GM12878 (cell line): ENCODE results near the gene TFCP2. TPM values are rescaled to one million over a fixed set of nuclear protein-coding genes. Genes with fewer than 3 reads are reported as not detected.

Experiments
- ATAC-seq: fragments of 200-7000 bp; cut with Tn5 transposase; 3 replicates; pipeline ENCODE4 v1.9.1; 2020; ENCODE audit warnings: mild to moderate bottlenecking, moderate library complexity
- BruUV-seq: library from RNA; stranded (reverse); fragments of 400-500 nt; replicated peaks from 2 replicates; lab custom pipeline; 2021; lab: Mats Ljungman, UMichigan
- CTCF ChIA-PET: fragments of 300-600 bp; sonication (Branson Sonifier 250); formaldehyde crosslinking; extraction: SDS; loops from one replicate; lab custom pipeline; 2021; ENCODE audit warnings: inconsistent platforms; lab: Yijun Ruan, JAX
- POLR2A ChIA-PET: fragments of 350-600 bp; formaldehyde crosslinking; extraction: SDS; loops from one replicate; lab custom pipeline; 2021; ENCODE audit warnings: inconsistent platforms; lab: Charles Lee
- RAD21 ChIA-PET: fragments of 300-600 bp; sonication (Branson Sonifier 250); formaldehyde crosslinking; loops from one replicate; lab custom pipeline; 2023; ENCODE audit warnings: antibody characterized with exemption; ENCODE audit not compliant: unreplicated experiment; lab: Charles Lee
- SMC1A ChIA-PET: fragments of 300-600 bp; sonication (Branson Sonifier 250); formaldehyde crosslinking; loops from one replicate; lab custom pipeline; 2023; ENCODE audit not compliant: unreplicated experiment, uncharacterized antibody; lab: Charles Lee
- DNase-seq: peaks from one replicate; pipeline ENCODE4 v3.0.0-alpha.2; 2011; ENCODE audit warnings: low read depth, low spot score
- FAIRE-seq: peaks from 3 replicates; lab custom pipeline; 2011; peaks lifted over from hg19 to GRCh38; lab: Jason Lieb, UNC
- H2AFZ ChIP-seq: 2 replicates; pipeline ENCODE4 v1.6.0; 2011; ENCODE audit warnings: low read depth, low read length, control low read depth; ENCODE audit not compliant: control insufficient read depth
- H3K27ac ChIP-seq: 2 replicates; pipeline ENCODE4 v1.5.1; 2011; ENCODE audit warnings: control low read depth; ENCODE audit not compliant: control insufficient read depth, insufficient read depth
- H3K27me3 ChIP-seq, 2 experiments: replicated peaks in 1 of 2; 2 replicates each; pipeline versions ENCODE4 v1.6.0 to v1.6.1; 2011; ENCODE audit warnings: low read length in 1 of 2; ENCODE audit not compliant: control insufficient read depth in 2 of 2, insufficient read depth in 2 of 2
- H3K36me3 ChIP-seq, 2 experiments: 2 replicates each; pipeline ENCODE4 v1.5.1; 2011; ENCODE audit warnings: low read length in 1 of 2; ENCODE audit not compliant: control insufficient read depth in 2 of 2, insufficient read depth in 2 of 2
- H3K4me1 ChIP-seq: 2 replicates; pipeline ENCODE4 v1.6.1; 2011; ENCODE audit warnings: mild to moderate bottlenecking, low read length, moderate library complexity, mixed read lengths; ENCODE audit not compliant: control insufficient read depth, insufficient read depth
- H3K4me2 ChIP-seq: 2 replicates; pipeline ENCODE4 v1.6.0; 2011; ENCODE audit warnings: control low read depth; ENCODE audit not compliant: control insufficient read depth, insufficient read depth
- H3K4me3 ChIP-seq: fragments of 200-600 bp; sonication (generic); 2 replicates; pipeline ENCODE4 v1.5.1; 2016
- H3K79me2 ChIP-seq: 2 replicates; pipeline ENCODE4 v1.6.0; 2011; ENCODE audit warnings: low read length; ENCODE audit not compliant: control insufficient read depth, insufficient read depth
- H3K9ac ChIP-seq: 2 replicates; pipeline ENCODE4 v1.8.0; 2011; ENCODE audit warnings: low read length, control low read depth, mixed read lengths; ENCODE audit not compliant: control insufficient read depth, insufficient read depth
- H3K9me3 ChIP-seq: replicated peaks from 3 replicates; pipeline ENCODE4 v1.5.1; 2011; ENCODE audit warnings: mild to moderate bottlenecking, low read length; ENCODE audit not compliant: control insufficient read depth, insufficient read depth
- H4K20me1 ChIP-seq: 2 replicates; pipeline ENCODE4 v1.6.0; 2011; ENCODE audit not compliant: control insufficient read depth, insufficient read depth
- KLF5 ChIP-seq: fragments of 450-650 bp; IDR thresholded peaks from 2 replicates; pipeline ENCODE4 v1.6.1; 2014; ENCODE audit warnings: mild to moderate bottlenecking; ENCODE audit not compliant: partially characterized antibody
- NR2F1 ChIP-seq: fragments of 450-650 bp; conservative IDR thresholded peaks from 2 replicates; pipeline ENCODE4 v1.6.1; 2017; ENCODE audit warnings: mild to moderate bottlenecking
- SIN3A ChIP-seq: IDR thresholded peaks from 2 replicates; pipeline ENCODE4 v1.6.1; 2012; ENCODE audit warnings: low read depth, low read length, improper control_type of control experiment
- WGBS: methylation state at CpG from one replicate; pipeline ENCODE4 v1.1.6; 2016; ENCODE audit warnings: low lambda C conversion rate; ENCODE audit not compliant: insufficient replicate concordance, insufficient coverage; ENCODE audit errors: missing lambda C conversion rate; 5-methylcytosine and 5-hydroxymethylcytosine counted together
- in situ Hi-C: fragments of 300-500 bp; cut with MboI; formaldehyde crosslinking; loops from 9 replicates; pipeline ENCODE4 v1.14.3; 2018; ENCODE audit warnings: mixed read lengths
- intact Hi-C: fragments of 100-400 bp; cut with micrococcal nuclease; formaldehyde crosslinking; loops from one replicate; pipeline ENCODE4 v1.14.2; 2022; ENCODE audit not compliant: unreplicated experiment
- polyA plus RNA-seq, 11 experiments: library from polyadenylated mRNA; depleted of rRNA in 4 of 11; unstranded in 6 of 11; stranded (reverse) in 5 of 11; fragments of >200 nt; fragmentation: Nextera tagmentation in 4 of 11; fragmentation: Illumina TruSeq in 1 of 11; extraction: Ambion mirVana in 4 of 11; extraction: Trizol in 1 of 11; gene quantifications; 1 replicate in 1 of 11; 2 replicates in 10 of 11; pipeline versions ENCODE4 v1.2.1 to v1.2.3, GENCODE V29; 2011 to 2016; ENCODE audit warnings: inconsistent platforms in 2 of 11, missing spikeins in 2 of 11, low read depth in 1 of 11
- total RNA-seq, 4 experiments: library from RNA; depleted of rRNA in 3 of 4; stranded (reverse); fragments of >200 nt in 3 of 4; fragmentation: Illumina TruSeq in 1 of 4; extraction: Trizol in 1 of 4; gene quantifications; 2 replicates each; pipeline versions ENCODE4 v1.2.1 to v1.2.3, GENCODE V29; 2013 to 2021
- TF ChIP-seq, protein P1 (sequence below): fragments of 450-650 bp; formaldehyde crosslinking; IDR thresholded peaks from 2 replicates; pipeline ENCODE4 v1.4.0; 2022; ENCODE audit warnings: mild to moderate bottlenecking, moderate library complexity

The TFCP2 gene
- total and polyA plus RNA-seq, 10 of the 15 experiments (the other 5 are each of a cell fraction or from before 2014, with no cell fraction given) = 5.8 to 29.7 (median 14.2) TPM

- TF ChIP-seq, protein P1, sequence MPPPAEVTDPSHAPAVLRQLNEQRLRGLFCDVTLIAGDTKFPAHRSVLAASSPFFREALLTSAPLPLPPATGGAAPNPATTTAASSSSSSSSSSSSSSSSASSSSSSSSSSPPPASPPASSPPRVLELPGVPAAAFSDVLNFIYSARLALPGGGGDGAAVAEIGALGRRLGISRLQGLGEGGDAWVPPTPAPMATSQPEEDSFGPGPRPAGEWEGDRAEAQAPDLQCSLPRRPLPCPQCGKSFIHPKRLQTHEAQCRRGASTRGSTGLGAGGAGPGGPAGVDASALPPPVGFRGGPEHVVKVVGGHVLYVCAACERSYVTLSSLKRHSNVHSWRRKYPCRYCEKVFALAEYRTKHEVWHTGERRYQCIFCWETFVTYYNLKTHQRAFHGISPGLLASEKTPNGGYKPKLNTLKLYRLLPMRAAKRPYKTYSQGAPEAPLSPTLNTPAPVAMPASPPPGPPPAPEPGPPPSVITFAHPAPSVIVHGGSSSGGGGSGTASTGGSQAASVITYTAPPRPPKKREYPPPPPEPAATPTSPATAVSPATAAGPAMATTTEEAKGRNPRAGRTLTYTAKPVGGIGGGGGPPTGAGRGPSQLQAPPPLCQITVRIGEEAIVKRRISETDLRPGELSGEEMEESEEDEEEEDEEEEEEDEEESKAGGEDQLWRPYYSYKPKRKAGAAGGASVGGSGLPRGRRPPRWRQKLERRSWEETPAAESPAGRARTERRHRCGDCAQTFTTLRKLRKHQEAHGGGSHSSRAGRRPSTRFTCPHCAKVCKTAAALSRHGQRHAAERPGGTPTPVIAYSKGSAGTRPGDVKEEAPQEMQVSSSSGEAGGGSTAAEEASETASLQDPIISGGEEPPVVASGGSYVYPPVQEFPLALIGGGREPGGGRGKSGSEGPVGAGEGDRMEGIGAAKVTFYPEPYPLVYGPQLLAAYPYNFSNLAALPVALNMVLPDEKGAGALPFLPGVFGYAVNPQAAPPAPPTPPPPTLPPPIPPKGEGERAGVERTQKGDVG (CRISPR knock-in tag) = no peak; the same call in 1 of the 2 replicates
- no peak for TF ChIP-seq SIN3A
These were observed 15.6 kb upstream of the TFCP2 start (continued) for GRCh38 chr12:51188359-51189051.

DNA sequence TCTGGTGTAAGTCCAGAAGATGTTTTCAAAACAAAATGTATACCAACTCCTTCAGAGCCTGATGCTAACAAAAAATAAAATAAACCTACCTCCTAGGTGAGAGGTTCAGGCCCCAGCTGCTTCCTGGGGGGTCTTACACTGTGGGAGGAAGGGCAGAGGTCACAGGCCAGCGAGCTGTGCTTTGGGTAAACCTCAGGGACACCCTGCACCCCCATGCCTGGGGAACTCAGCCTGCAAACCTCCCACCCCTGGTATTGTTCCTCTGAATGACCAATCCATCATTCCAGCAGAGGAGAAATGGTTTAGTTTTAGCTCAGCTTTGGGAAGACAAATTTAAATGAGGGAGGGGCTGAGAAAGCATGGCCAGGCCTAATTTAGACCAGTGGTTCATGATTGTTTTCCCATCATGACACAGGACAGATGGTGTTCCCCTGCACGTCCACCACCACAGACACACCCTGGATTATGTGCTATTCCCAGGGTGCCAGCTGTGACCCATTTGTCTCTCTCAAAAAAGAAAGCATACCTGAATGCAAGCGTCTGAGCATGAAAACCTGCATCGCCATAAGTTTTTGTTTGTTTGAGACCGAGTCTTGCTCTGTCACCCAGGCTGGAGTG lies 14.5 kb upstream of the TFCP2 start:
- Histone ChIP-seq H3K9me3 (no peaks in the 10 kb centered on the region), H3K36me3 (no peaks in the 10 kb centered on the region), H2AFZ (peak overlapping the region; percentile 40), H3K4me2 (peak overlapping the region; percentile 86), H3K27me3 (no peaks in the 10 kb centered on the region), H3K4me1 (peaks cover 31% of the 10 kb centered on the region), H3K4me3 (no peak overlapping the region), H4K20me1 (no peaks in the 10 kb centered on the region), H3K79me2 (no peaks in the 10 kb centered on the region), H3K9ac (no peak overlapping the region), H3K27ac (peak overlapping the region; percentile 70)
- ChIA-PET SMC1A (interaction anchor here (1.0 to 3.2 kb wide), 10 partner anchors 9 to 154 kb away, joined by 3 to 11 read pairs (median 4); partner anchors contain the start of genes LETMD1 and POU6F1), CTCF (interaction anchor here (1.0 to 1.8 kb wide), 5 partner anchors 13 to 139 kb away, joined by 3 to 5 read pairs (median 3); partner anchors contain the start of genes DAZAP2 and LETMD1), RAD21 (interaction anchor here (1.2 to 1.3 kb wide), 3 partner anchors 8 to 105 kb away, joined by 3 to 5 read pairs (median 5); partner anchors contain the start of gene CSRNP2), POLR2A (interaction anchor here (0.6 to 2.8 kb wide), 6 partner anchors 13 to 104 kb away, joined by 3 to 14 read pairs (median 4); partner anchors contain the start of genes CSRNP2 and DAZAP2)
- 49% methylated on average over 5 of the region's 5 CpGs for WGBS
- no peak for FAIRE-seq
- TF ChIP-seq KLF5 (no peak), NR2F1 (peak; percentile 67)
- no peak for DNase-seq
- intact Hi-C loops = no loop called here
- BruUV-seq = no TSS peak
- in situ Hi-C loops = no loop called here
- ATAC-seq = no peak
